Nucleus accumbens (tissue), 56 donors: Measurements from ENCODE around the gene SPAST.
"Not testable (repeated sequence)": the region's sequence is repeated elsewhere in the genome, so short reads cannot be mapped to it uniquely, and the experiment has no call there.

Experiments used
- DNase-seq, 56 donors: peaks; one replicate each; lab custom pipeline; 2025; lab: John Stamatoyannopoulos, UW

SPAST gene

GRCh38 chr2:32063310-32064020, at the start of gene SPAST:
Gene SPAST (plus strand): TSS chr2:32063556. CDS start chr2:32063832, 276 bp downstream.
- DNase-seq, result peak; percentile 83 to 98 (median 95)

- DNase-seq, result peak in 6 of 56 donors; percentile 1 to 7 (median 3)
Measured at GRCh38 chr2:32018789-32019482, 44.4 kb upstream of the SPAST start.

GRCh38 chr2:32034198-32034887, 29.0 kb upstream of the SPAST start:
- not testable (repeated sequence) for DNase-seq

- peak; percentile 9 to 93 (median 87) for DNase-seq
Measured at GRCh38 chr2:32039447-32040219, 23.7 kb upstream of the SPAST start, which contains the start of gene DPY30. Gene DPY30 (minus strand): TSS chr2:32039805. CDS start chr2:32039456, 349 bp downstream.

GRCh38 chr2:32043561-32043960, 19.8 kb upstream of the SPAST start:
- no peak for DNase-seq

GRCh38 chr2:32051836-32052439, 11.4 kb upstream of the SPAST start:
- DNase-seq, result no peak

- not testable (repeated sequence) for DNase-seq
Measured at GRCh38 chr2:32054583-32054982, 8.8 kb upstream of the SPAST start.

GRCh38 chr2:32058130-32058529, 5.2 kb upstream of the SPAST start:
- no peak for DNase-seq

GRCh38 chr2:32060266-32060665, 3.1 kb upstream of the SPAST start:
- DNase-seq, result no peak

GRCh38 chr2:32061430-32061829, 1.9 kb upstream of the SPAST start:
- DNase-seq, result no peak

GRCh38 chr2:32061973-32062861, 1.1 kb upstream of the SPAST start:
- peak in 21 of 56 donors; percentile 0 to 25 (median 5) for DNase-seq

GRCh38 chr2:32064021-32064601, 755 bp downstream of the SPAST start:
- peak in 20 of 56 donors; percentile 5 to 58 (median 34) for DNase-seq

- no peak for DNase-seq
Measured at GRCh38 chr2:32064713-32065112, 1.4 kb downstream of the SPAST start.

GRCh38 chr2:32067549-32067948, 4.2 kb downstream of the SPAST start:
- no peak for DNase-seq

- DNase-seq, result no peak
Measured at GRCh38 chr2:32074134-32074506, 10.8 kb downstream of the SPAST start.

- no peak for DNase-seq
Measured at GRCh38 chr2:32095671-32096070, 32.3 kb downstream of the SPAST start.

GRCh38 chr2:32108111-32108510, 44.8 kb downstream of the SPAST start:
- DNase-seq, result no peak

GRCh38 chr2:32118055-32118454, 54.7 kb downstream of the SPAST start:
- no peak for DNase-seq

- DNase-seq, result no peak
Measured at GRCh38 chr2:32119161-32119560, 55.8 kb downstream of the SPAST start.
